Measurements from ENCODE around the gene KCTD1.

DNA sequence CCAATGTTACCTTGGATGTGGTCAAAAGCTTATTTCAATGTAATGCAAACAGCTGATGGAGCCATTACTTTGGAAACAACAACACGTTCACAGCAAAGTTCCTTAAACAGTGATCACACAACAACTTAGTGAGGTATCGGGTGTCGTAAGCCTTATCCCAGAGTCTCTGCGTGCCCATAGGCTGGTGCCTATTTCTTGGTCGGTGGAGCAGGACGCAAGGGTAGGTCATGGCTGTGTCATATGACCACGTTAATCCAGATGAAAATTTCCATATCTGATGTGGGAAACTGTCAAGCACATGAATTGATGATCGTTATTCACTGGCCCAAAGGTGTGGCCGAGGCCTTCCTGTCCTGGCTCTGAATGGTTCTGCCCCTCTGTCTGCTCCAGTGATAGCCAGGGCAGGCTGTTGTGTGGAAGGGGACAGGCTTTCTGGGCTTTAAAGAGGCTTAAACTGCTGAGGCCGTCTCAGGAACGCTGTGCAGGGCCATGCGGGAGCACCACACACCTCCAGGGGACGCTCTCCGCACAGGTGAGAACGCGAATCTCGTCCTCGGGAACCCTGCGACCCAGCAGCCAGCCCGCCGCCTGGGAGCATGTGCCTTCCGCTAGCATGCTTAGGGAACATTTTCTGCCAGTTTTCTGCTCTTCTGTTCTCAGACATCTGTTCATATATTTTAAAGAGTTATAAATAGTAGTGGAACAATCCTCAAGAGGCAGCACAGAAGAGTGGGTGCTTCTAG lies 90.6 kb downstream of the KCTD1 start:
- TF ChIP-seq, protein P1, sequence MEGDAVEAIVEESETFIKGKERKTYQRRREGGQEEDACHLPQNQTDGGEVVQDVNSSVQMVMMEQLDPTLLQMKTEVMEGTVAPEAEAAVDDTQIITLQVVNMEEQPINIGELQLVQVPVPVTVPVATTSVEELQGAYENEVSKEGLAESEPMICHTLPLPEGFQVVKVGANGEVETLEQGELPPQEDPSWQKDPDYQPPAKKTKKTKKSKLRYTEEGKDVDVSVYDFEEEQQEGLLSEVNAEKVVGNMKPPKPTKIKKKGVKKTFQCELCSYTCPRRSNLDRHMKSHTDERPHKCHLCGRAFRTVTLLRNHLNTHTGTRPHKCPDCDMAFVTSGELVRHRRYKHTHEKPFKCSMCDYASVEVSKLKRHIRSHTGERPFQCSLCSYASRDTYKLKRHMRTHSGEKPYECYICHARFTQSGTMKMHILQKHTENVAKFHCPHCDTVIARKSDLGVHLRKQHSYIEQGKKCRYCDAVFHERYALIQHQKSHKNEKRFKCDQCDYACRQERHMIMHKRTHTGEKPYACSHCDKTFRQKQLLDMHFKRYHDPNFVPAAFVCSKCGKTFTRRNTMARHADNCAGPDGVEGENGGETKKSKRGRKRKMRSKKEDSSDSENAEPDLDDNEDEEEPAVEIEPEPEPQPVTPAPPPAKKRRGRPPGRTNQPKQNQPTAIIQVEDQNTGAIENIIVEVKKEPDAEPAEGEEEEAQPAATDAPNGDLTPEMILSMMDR (IDR thresholded peaks at IDR 0.05), result no peak
- no peak for TF ChIP-seq POLR2A (IDR thresholded peaks at IDR 0.05)

Measured in lower leg skin (tissue), 3 donors.